GM23248 (cell line): Measurements from ENCODE around the gene METTL21C. TPM values are rescaled to one million over a fixed set of nuclear protein-coding genes. Genes with fewer than 3 reads are reported as not detected.

Source experiments
- DNase-seq: peaks from one replicate; pipeline ENCODE4 v3.0.0-alpha.2; 2015
- H2AFZ ChIP-seq: fragments of 200-600 bp; sonication (generic); 2 replicates; pipeline ENCODE4 v1.6.1; 2016; ENCODE audit warnings: antibody characterized with exemption
- H3F3A ChIP-seq: fragments of 200-600 bp; sonication (generic); 2 replicates; pipeline ENCODE4 v1.6.1; 2016; ENCODE audit warnings: mild to moderate bottlenecking, antibody characterized with exemption, mixed run types; ENCODE audit not compliant: insufficient read depth
- H3K27ac ChIP-seq: fragments of 200-600 bp; sonication (generic); 2 replicates; pipeline ENCODE4 v1.5.1; 2016; ENCODE audit warnings: mild to moderate bottlenecking
- H3K27me3 ChIP-seq: fragments of 200-600 bp; sonication (generic); replicated peaks from 2 replicates; pipeline ENCODE4 v1.6.1; 2016; ENCODE audit warnings: mild to moderate bottlenecking; ENCODE audit not compliant: insufficient read depth
- H3K36me3 ChIP-seq: fragments of 200-600 bp; sonication (generic); 2 replicates; pipeline ENCODE4 v1.6.1; 2016; ENCODE audit warnings: low read depth, mild to moderate bottlenecking
- H3K4me1 ChIP-seq: fragments of 200-600 bp; sonication (generic); 2 replicates; pipeline ENCODE4 v1.6.1; 2016; ENCODE audit warnings: mild to moderate bottlenecking; ENCODE audit not compliant: insufficient read depth
- H3K4me2 ChIP-seq: fragments of 200-600 bp; sonication (generic); one replicate; pipeline ENCODE4 v1.6.1; 2016; ENCODE audit warnings: mild to moderate bottlenecking; ENCODE audit not compliant: unreplicated experiment
- H3K4me3 ChIP-seq: fragments of 200-600 bp; sonication (generic); 2 replicates; pipeline ENCODE4 v1.5.1; 2016; ENCODE audit warnings: mild to moderate bottlenecking
- H3K79me2 ChIP-seq: fragments of 200-600 bp; sonication (generic); 2 replicates; pipeline ENCODE4 v1.6.1; 2016; ENCODE audit warnings: mild to moderate bottlenecking; ENCODE audit not compliant: insufficient read depth
- H3K9ac ChIP-seq: fragments of 200-600 bp; sonication (generic); 2 replicates; pipeline ENCODE4 v1.6.1; 2016; ENCODE audit warnings: mild to moderate bottlenecking
- H3K9me2 ChIP-seq: fragments of 200-600 bp; sonication (generic); 2 replicates; pipeline ENCODE4 v1.6.1; 2016; ENCODE audit warnings: mixed run types, mild to moderate bottlenecking, moderate library complexity; ENCODE audit not compliant: insufficient read depth
- H3K9me3 ChIP-seq: fragments of 200-600 bp; sonication (generic); one replicate; pipeline ENCODE4 v1.6.1; 2017; ENCODE audit warnings: low read depth
- H4K20me1 ChIP-seq: fragments of 200-600 bp; sonication (generic); 2 replicates; pipeline ENCODE4 v1.6.0; 2016; ENCODE audit not compliant: insufficient read depth
- EZH2 ChIP-seq: fragments of 200-600 bp; sonication (generic); IDR thresholded peaks from 2 replicates; pipeline ENCODE4 v1.6.1; 2018; ENCODE audit warnings: antibody characterized with exemption, mild to moderate bottlenecking; ENCODE audit not compliant: insufficient read depth, poor library complexity, severe bottlenecking
- EZH2phosphoT487 ChIP-seq: fragments of 200-600 bp; sonication (generic); IDR thresholded peaks from 2 replicates; pipeline ENCODE4 v1.6.1; 2018; ENCODE audit warnings: antibody characterized with exemption, moderate library complexity, mild to moderate bottlenecking, low read depth; ENCODE audit not compliant: insufficient read depth
- WGBS, 2 experiments: methylation state at CpG; one replicate each; pipeline ENCODE4 v1.1.6; 2015 to 2017; ENCODE audit warnings: low lambda C conversion rate in 2 of 2, low coverage in 1 of 2; ENCODE audit errors: missing lambda C conversion rate in 2 of 2; 5-methylcytosine and 5-hydroxymethylcytosine counted together
- in situ Hi-C: fragments of 300-500 bp; cut with MboI; formaldehyde crosslinking; loops from 2 replicates; pipeline ENCODE4 v1.15.0; 2020
- polyA plus RNA-seq: library from polyadenylated mRNA; unstranded; fragments of >200 nt; fragmentation: Nextera tagmentation; extraction: Ambion mirVana; gene quantifications from 2 replicates; pipeline ENCODE4 v1.2.1, GENCODE V29; 2016
- total RNA-seq: library from RNA; depleted of rRNA; stranded (reverse); fragments of >200 nt; shearing (Covaris generic); gene quantifications from 2 replicates; pipeline ENCODE4 v1.2.3, GENCODE V29; 2014

METTL21C gene
- total and polyA plus RNA-seq, 2 experiments from 2014 or later = not detected

DNA sequence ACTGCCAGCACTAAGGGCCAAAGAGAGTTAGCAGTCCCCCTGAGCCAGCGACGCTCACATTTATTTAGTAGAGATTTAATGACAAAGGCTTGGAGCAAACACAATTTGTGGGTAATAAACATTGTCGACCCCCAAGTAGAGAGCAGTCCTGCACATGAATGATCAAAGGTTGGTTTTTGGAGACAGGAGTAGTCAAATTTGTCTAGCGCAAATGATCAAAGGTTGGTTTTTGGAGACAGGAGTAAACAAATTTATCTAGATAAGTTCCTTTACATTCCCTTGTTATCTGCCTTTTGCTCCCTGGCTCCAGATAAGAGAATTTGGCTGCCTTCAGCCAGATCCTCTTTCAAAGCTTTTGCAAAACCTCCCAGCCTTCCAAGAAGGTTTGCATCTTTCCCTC is 26.9 kb downstream of the METTL21C start:
- Histone ChIP-seq H3K36me3 (peaks cover 42% of the 10 kb centered on the region), H3K4me2 (no peak overlapping the region), H3K4me3 (no peak overlapping the region), H3K9me3 (no peaks in the 10 kb centered on the region), H3F3A (no peaks in the 10 kb centered on the region), H3K4me1 (no peaks in the 10 kb centered on the region), H3K27ac (no peak overlapping the region), H3K79me2 (no peaks in the 10 kb centered on the region), H4K20me1 (no peaks in the 10 kb centered on the region), H3K9ac (no peak overlapping the region), H3K27me3 (no peaks in the 10 kb centered on the region), H2AFZ (no peak overlapping the region), H3K9me2 (no peaks in the 10 kb centered on the region)
- no peak for DNase-seq
- WGBS, 2 experiments = 96 to 99% methylated on average over 4 of the region's 4 CpGs
- in situ Hi-C loops = no loop called here
- TF ChIP-seq EZH2 (no peak), EZH2phosphoT487 (no peak)

DNA sequence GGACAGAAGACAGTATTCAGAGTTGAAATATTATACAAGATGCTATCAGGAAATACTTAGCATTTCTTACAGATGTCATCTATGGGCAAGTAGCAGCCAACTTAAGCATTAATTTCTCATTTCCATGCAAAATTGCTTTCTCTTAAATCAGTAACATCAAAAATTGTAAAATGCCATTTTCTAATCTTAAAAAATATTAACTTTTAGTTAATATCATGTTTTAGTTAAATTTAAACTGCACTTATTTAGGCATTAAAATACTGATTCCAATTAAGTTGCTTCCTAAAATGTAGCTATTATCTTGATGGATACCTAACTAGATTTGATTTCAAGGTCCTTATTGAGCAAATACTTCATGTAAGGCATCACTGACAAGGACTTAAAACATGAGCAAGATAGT is 27.8 kb downstream of the METTL21C start:
- Histone ChIP-seq H3F3A (no peaks in the 10 kb centered on the region), H3K4me3 (no peak overlapping the region), H3K36me3 (peaks cover 45% of the 10 kb centered on the region), H3K27me3 (no peaks in the 10 kb centered on the region), H3K9me2 (no peaks in the 10 kb centered on the region), H4K20me1 (no peaks in the 10 kb centered on the region), H3K27ac (no peak overlapping the region), H2AFZ (no peak overlapping the region), H3K4me2 (no peak overlapping the region), H3K9ac (no peak overlapping the region), H3K79me2 (no peaks in the 10 kb centered on the region), H3K9me3 (no peaks in the 10 kb centered on the region), H3K4me1 (no peaks in the 10 kb centered on the region)
- TF ChIP-seq EZH2 = no peak
- TF ChIP-seq EZH2phosphoT487 = no peak
- in situ Hi-C loops = no loop called here
- no peak for DNase-seq

DNA sequence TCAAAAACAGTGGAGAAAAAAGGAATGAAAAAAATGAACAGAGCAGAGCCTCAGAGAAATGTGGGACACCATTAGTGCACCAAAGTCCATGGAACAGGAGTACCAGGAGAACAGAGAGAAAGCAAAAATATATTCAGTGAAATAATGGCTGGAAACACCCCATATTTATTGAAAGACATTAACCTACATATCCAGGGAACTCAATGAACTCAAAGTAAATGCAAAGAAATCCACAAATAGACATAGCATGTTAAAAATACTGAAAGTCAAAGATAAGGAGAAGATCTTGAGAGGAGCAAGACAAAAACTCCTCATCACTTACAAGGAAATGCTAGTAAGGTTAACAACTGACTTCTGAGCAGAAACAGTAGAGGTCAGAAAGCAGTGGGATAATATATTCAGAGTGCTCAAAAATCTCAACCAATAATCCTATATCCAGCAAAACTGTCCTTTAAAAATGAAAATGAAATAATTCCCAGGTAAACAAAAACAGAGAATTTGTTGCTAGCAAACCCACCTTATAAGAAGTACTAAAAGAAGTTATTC is 35.6 kb downstream of the METTL21C start:
- in situ Hi-C loops = no loop called here
- Histone ChIP-seq H3F3A (no peaks in the 10 kb centered on the region), H3K4me3 (no peak overlapping the region), H4K20me1 (no peaks in the 10 kb centered on the region), H3K36me3 (peaks cover 48% of the 10 kb centered on the region), H3K27me3 (no peaks in the 10 kb centered on the region), H3K4me2 (no peak overlapping the region), H3K4me1 (no peaks in the 10 kb centered on the region), H3K9me3 (no peaks in the 10 kb centered on the region), H3K9ac (no peak overlapping the region), H3K9me2 (no peaks in the 10 kb centered on the region), H2AFZ (no peak overlapping the region), H3K27ac (no peak overlapping the region), H3K79me2 (no peaks in the 10 kb centered on the region)
- TF ChIP-seq EZH2phosphoT487 (no peak), EZH2 (no peak)
- DNase-seq = no peak

DNA sequence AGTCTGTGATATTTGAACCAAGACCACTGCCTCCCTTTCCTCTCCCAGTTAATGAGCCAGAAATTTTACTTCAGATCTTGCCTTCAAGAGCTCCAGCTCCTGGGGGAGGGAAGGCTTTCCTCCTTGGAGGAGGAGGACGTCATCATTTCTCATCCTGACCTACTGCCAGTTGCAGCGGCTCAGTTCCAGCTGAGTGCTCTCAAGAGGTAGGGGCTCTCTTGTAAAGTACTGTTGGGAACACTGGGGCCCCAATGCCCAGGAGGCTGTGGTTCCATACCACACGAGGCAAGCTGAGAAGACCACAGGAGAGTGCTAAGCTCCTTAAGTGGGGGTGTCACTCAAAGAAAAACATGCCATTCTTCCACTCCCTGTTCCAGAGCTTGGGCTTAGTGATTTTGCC is 36.2 kb downstream of the METTL21C start:
- H3K27me3 ChIP-seq = no peaks in the 10 kb centered on the region
- no peaks in the 10 kb centered on the region for H3K79me2 ChIP-seq
- H3K36me3 ChIP-seq = peaks cover 47% of the 10 kb centered on the region
- in situ Hi-C loops = no loop called here
- TF ChIP-seq EZH2phosphoT487 (no peak), EZH2 (no peak)
- H2AFZ ChIP-seq = no peak overlapping the region
- H3K27ac ChIP-seq = no peak overlapping the region
- H3K9me3 ChIP-seq = no peaks in the 10 kb centered on the region
- no peaks in the 10 kb centered on the region for H3K4me1 ChIP-seq
- no peaks in the 10 kb centered on the region for H3F3A ChIP-seq
- no peaks in the 10 kb centered on the region for H4K20me1 ChIP-seq
- H3K9me2 ChIP-seq = no peaks in the 10 kb centered on the region
- 75 to 85% methylated on average over 3 of the region's 3 CpGs for WGBS, 2 experiments
- DNase-seq = peak; percentile 15
- H3K4me2 ChIP-seq = no peak overlapping the region
- no peak overlapping the region for H3K4me3 ChIP-seq
- no peak overlapping the region for H3K9ac ChIP-seq

DNA sequence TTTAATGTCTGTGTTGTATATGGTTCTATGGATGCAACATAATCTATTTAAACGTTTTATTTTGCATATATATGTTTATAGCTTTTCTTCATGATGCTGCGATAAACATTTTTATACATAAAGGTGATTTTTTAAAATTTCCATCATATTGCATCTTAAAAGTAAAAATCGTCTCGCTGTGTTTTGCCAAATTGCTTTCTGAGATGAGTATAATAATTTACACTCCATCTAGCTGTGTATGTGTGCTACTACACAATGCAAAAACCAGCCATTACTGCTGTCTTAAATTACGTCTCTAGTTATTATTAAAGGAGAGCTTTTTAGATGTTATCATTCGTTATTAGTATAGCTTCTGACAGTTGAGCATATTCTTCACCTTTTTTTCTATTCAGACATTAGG is 37.2 kb downstream of the METTL21C start:
- H3K27me3 ChIP-seq = no peaks in the 10 kb centered on the region
- no peak overlapping the region for H3K27ac ChIP-seq
- no peak overlapping the region for H3K4me3 ChIP-seq
- in situ Hi-C loops = no loop called here
- no peaks in the 10 kb centered on the region for H3K9me3 ChIP-seq
- no peaks in the 10 kb centered on the region for H3K4me1 ChIP-seq
- no peak overlapping the region for H3K9ac ChIP-seq
- H2AFZ ChIP-seq = no peak overlapping the region
- no peak for TF ChIP-seq EZH2
- TF ChIP-seq EZH2phosphoT487 = no peak
- 90% methylated on average over 6 of the region's 6 CpGs for WGBS, 2 experiments
- H3K9me2 ChIP-seq = no peaks in the 10 kb centered on the region
- no peak overlapping the region for H3K4me2 ChIP-seq
- no peaks in the 10 kb centered on the region for H3K79me2 ChIP-seq
- peaks cover 43% of the 10 kb centered on the region; the same call in 1 of the 2 replicates for H3K36me3 ChIP-seq
- DNase-seq = peak; percentile 12
- no peaks in the 10 kb centered on the region for H4K20me1 ChIP-seq
- H3F3A ChIP-seq = no peaks in the 10 kb centered on the region
